Measurements from ENCODE around the gene TP53BP1. TPM values are rescaled to one million over a fixed set of nuclear protein-coding genes. Genes with fewer than 3 reads are reported as not detected.

The TP53BP1 gene
- total and polyA plus RNA-seq, 2 of the 13 experiments (the other 11 are each of a cell fraction or from before 2014, with no cell fraction given): 17.1 to 17.4 TPM

DNA sequence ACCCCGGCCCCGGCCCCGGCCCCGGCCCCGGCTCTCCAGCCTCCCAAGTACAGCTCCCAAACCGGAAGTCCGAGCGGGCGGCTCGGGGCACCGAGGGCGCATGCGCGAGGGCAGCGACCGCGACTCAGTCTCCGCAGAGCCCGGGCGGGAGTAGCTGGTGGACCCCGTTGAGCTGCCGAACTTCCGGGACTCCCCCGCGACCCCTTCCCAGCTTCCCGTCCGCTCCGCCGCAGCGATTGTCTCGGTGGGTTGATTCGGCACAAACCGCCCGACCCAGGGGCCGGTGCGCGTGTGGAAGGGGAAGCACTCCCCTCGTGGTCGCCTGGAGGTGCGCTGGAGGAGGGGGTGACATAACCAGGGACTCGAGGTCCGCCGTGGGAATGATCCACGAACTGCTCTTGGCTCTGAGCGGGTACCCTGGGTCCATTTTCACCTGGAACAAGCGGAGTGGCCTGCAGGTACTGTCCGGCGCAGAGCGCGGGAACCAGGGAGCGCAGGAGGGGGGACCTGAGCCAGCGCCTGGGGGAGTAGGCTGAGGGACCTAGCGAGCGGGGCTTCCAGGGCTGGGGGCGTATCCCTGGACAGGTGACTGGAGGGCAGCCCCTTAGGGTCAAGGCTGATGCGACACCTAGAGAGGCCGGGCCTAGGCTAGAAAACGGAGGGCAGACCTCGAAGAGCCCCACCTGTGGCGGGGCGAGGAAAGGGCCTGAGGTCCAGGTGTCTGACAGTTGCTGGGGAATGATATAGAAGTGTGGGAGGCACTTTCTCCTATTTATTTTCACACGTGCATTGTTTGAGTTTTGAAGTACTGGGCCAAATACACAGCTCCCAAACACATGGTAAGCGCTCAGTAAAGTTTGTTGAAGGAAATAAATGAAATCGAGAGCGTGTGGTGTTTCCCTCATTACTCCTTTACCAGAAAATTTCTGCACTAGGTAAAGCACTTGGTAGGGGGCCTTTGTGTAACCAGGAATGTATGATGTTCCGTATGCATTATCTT is 121.7 kb downstream of the TP53BP1 start, which contains the start of the genes TUBGCP4 and ZSCAN29 (continued):
- peak; percentile 54 for TF ChIP-seq PRMT3 (CRISPR knock-in tag; IDR thresholded peaks at IDR 0.05; ENCODE audit: borderline replicate concordance, low read depth)
- TF ChIP-seq NR0B2 (CRISPR knock-in tag; IDR thresholded peaks at IDR 0.05): 0 out of 2 replicates have a peak, but pooled peaks have one; percentile 28
- TF ChIP-seq DNMT3B (CRISPR knock-in tag; conservative IDR thresholded peaks at IDR 0.05): no peak; the same call in 1 of the 2 replicates
- TF ChIP-seq, protein P1, sequence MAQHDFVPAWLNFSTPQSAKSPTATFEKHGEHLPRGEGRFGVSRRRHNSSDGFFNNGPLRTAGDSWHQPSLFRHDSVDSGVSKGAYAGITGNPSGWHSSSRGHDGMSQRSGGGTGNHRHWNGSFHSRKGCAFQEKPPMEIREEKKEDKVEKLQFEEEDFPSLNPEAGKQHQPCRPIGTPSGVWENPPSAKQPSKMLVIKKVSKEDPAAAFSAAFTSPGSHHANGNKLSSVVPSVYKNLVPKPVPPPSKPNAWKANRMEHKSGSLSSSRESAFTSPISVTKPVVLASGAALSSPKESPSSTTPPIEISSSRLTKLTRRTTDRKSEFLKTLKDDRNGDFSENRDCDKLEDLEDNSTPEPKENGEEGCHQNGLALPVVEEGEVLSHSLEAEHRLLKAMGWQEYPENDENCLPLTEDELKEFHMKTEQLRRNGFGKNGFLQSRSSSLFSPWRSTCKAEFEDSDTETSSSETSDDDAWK (CRISPR knock-in tag; IDR thresholded peaks at IDR 0.05): no peak
- no peak for TF ChIP-seq MLXIP (CRISPR knock-in tag; IDR thresholded peaks at IDR 0.05; ENCODE audit: borderline replicate concordance)
- TF ChIP-seq, protein P2, sequence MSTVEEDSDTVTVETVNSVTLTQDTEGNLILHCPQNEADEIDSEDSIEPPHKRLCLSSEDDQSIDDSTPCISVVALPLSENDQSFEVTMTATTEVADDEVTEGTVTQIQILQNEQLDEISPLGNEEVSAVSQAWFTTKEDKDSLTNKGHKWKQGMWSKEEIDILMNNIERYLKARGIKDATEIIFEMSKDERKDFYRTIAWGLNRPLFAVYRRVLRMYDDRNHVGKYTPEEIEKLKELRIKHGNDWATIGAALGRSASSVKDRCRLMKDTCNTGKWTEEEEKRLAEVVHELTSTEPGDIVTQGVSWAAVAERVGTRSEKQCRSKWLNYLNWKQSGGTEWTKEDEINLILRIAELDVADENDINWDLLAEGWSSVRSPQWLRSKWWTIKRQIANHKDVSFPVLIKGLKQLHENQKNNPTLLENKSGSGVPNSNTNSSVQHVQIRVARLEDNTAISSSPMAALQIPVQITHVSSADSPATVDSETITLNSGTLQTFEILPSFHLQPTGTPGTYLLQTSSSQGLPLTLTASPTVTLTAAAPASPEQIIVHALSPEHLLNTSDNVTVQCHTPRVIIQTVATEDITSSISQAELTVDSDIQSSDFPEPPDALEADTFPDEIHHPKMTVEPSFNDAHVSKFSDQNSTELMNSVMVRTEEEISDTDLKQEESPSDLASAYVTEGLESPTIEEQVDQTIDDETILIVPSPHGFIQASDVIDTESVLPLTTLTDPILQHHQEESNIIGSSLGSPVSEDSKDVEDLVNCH (CRISPR knock-in tag; IDR thresholded peaks at IDR 0.05): no peak
- TF ChIP-seq FOXJ3 (CRISPR knock-in tag; IDR thresholded peaks at IDR 0.05; ENCODE audit: borderline replicate concordance): no peak
- TF ChIP-seq ZNF3 (CRISPR knock-in tag; IDR thresholded peaks at IDR 0.05): no peak
- 0 out of 2 replicates have a peak, but pooled peaks have one; percentile 22 for TF ChIP-seq IRF2 (CRISPR knock-in tag; IDR thresholded peaks at IDR 0.05)
- peak; percentile 75 for TF ChIP-seq ARNT2 (CRISPR knock-in tag; IDR thresholded peaks at IDR 0.05; ENCODE audit: low read depth)
- TF ChIP-seq, protein P3, sequence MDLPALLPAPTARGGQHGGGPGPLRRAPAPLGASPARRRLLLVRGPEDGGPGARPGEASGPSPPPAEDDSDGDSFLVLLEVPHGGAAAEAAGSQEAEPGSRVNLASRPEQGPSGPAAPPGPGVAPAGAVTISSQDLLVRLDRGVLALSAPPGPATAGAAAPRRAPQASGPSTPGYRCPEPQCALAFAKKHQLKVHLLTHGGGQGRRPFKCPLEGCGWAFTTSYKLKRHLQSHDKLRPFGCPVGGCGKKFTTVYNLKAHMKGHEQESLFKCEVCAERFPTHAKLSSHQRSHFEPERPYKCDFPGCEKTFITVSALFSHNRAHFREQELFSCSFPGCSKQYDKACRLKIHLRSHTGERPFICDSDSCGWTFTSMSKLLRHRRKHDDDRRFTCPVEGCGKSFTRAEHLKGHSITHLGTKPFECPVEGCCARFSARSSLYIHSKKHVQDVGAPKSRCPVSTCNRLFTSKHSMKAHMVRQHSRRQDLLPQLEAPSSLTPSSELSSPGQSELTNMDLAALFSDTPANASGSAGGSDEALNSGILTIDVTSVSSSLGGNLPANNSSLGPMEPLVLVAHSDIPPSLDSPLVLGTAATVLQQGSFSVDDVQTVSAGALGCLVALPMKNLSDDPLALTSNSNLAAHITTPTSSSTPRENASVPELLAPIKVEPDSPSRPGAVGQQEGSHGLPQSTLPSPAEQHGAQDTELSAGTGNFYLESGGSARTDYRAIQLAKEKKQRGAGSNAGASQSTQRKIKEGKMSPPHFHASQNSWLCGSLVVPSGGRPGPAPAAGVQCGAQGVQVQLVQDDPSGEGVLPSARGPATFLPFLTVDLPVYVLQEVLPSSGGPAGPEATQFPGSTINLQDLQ (CRISPR knock-in tag; IDR thresholded peaks at IDR 0.05): peak; percentile 97
- TF ChIP-seq ZUFSP (CRISPR knock-in tag; IDR thresholded peaks at IDR 0.05; ENCODE audit: borderline replicate concordance): no peak

All from HepG2 (cell line).